HFF-Myc (cell line): Measurements from ENCODE around the gene MEGF11.
"Not testable (repeated sequence)": the region's sequence is repeated elsewhere in the genome, so short reads cannot be mapped to it uniquely, and the experiment has no call there.

ENCODE experiments used
- DNase-seq: peaks from one replicate; pipeline ENCODE4 v3.0.0-alpha.2; 2011; ENCODE audit warnings: low read depth; ENCODE audit errors: extremely low read depth
- H3K4me3 ChIP-seq: replicated peaks from 2 replicates; pipeline ENCODE4 v1.5.1; 2011; ENCODE audit warnings: low read depth, mild to moderate bottlenecking, control low read depth, low read length
- TF ChIP-seq, protein P1 (sequence below): IDR thresholded peaks from 2 replicates; pipeline ENCODE4 v1.5.1; 2012; ENCODE audit warnings: mild to moderate bottlenecking, low read depth, low read length, control low read depth; ENCODE audit errors: missing control alignments

MEGF11 gene

DNA sequence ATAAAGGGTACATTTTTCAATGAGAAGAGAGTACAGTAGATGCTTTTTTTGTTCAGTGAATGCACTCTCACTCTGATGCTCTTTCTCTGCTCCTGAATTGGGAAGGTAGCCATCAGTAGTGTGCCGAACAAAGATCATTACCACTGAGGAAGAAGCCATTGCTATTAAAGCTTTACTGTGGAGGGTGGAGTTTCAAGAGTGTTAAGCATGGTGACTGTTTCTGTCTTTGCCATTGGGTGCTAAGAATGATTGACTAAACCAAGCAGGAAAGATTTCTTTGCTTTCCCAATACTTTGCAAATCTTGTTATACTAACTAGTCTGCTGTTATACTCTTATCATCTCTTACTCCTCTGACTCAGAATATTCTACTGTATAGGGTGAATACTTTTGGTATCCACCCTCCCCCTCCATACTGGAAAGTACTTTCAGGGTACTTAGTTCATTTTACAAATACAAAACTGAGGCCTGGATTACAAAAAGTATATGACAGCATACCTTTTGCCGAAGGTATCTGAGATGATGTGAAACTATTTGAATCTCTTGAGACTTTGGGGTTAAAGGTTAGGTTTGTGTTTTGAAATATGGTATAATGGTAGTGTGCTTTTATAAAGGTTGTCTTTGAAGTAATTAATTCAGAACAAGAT lies 382.5 kb downstream of the MEGF11 start:
- DNase-seq = no peak
- TF ChIP-seq, protein P1, sequence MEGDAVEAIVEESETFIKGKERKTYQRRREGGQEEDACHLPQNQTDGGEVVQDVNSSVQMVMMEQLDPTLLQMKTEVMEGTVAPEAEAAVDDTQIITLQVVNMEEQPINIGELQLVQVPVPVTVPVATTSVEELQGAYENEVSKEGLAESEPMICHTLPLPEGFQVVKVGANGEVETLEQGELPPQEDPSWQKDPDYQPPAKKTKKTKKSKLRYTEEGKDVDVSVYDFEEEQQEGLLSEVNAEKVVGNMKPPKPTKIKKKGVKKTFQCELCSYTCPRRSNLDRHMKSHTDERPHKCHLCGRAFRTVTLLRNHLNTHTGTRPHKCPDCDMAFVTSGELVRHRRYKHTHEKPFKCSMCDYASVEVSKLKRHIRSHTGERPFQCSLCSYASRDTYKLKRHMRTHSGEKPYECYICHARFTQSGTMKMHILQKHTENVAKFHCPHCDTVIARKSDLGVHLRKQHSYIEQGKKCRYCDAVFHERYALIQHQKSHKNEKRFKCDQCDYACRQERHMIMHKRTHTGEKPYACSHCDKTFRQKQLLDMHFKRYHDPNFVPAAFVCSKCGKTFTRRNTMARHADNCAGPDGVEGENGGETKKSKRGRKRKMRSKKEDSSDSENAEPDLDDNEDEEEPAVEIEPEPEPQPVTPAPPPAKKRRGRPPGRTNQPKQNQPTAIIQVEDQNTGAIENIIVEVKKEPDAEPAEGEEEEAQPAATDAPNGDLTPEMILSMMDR = no peak
- peak overlapping the region; percentile 80 for H3K4me3 ChIP-seq

GRCh38 chr15:65869954-65870871 lies 383.3 kb downstream of the MEGF11 start:
- TF ChIP-seq, protein P1 = no peak
- DNase-seq = no peak
- peak overlapping the region; percentile 80 for H3K4me3 ChIP-seq

DNA sequence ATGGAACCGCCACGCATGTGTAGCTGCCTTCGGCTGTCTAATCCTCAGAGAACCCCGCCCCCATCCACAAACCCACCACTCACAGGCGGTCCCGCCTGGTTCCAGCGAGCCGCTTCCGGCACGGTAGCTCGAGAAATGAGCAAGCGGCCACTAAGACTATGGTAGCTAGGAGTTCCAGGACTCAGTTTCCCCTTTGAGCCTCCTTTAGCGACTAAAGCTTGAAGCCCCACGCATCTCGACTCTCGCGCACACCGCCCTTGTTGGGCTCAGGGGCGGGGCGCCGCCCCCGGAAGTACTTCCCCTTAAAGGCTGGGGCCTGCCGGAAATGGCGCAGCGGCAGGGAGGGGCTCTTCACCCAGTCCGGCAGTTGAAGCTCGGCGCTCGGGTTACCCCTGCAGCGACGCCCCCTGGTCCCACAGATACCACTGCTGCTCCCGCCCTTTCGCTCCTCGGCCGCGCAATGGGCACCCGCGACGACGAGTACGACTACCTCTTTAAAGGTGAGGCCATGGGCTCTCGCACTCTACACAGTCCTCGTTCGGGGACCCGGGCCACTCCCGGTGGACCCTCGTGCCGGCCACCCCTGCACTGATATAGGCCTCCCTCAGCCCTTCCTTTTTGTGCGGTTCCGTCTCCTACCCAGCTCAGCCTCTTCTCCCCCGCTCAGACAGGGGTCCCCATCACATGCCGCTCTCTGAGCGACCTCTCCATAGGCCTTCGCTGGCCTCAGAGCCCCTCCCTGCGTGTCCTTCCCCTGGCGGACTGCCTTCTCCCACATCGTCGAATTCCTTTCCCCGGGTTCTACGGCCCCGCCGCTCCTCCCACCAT lies 384.2 kb downstream of the MEGF11 start, which contains the start of gene RAB11A:
Gene RAB11A (plus strand): TSS at position 366 of the 828 bp plus-strand sequence. CDS start 95 bp downstream, at position 461.
- peak; percentile 83 for DNase-seq
- TF ChIP-seq, protein P1 = no peak
- H3K4me3 ChIP-seq = peak within 1 kb of the TSS; percentile 80

GRCh38 chr15:65868546-65869125 lies 384.9 kb downstream of the MEGF11 start:
- DNase-seq = no peak
- H3K4me3 ChIP-seq = peak overlapping the region; percentile 80
- TF ChIP-seq, protein P1 = no peak

DNA sequence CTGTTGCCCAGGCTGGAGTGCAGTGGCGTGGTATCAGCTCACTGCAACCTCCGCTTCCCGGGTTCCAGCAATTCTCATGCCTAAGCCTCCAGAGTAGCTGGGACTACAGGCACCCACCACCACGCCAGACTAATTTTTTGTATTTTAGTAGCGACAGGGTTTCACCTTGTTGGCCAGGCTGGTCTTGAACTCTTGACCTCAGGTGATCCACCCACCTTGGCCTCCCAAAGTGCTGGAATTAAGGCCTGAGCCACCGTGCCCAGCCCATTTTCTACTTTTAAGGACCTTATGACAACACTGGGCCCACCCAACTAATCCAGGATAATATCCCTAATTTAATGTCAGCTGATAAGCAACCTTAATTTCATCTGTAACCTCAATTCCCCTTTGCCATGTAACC lies 385.6 kb downstream of the MEGF11 start:
- not testable (repeated sequence) for H3K4me3 ChIP-seq, DNase-seq

GRCh38 chr15:65867244-65867643 lies 386.3 kb downstream of the MEGF11 start:
- no peak overlapping the region for H3K4me3 ChIP-seq
- TF ChIP-seq, protein P1 = no peak
- no peak for DNase-seq
